SJCRH30 (cell line): ENCODE data around the gene TNFAIP3. TPM values are rescaled to one million over a fixed set of nuclear protein-coding genes. Genes with fewer than 3 reads are reported as not detected.
A peak's percentile ranks its signal among the peaks of the same experiment; 100 is the strongest.

ENCODE experiments used
- DNase-seq, 2 experiments: peaks; one replicate each; pipeline ENCODE4 v3.0.0-alpha.2; 2015 to 2020
- H3K27ac ChIP-seq: fragments of 250-450 bp; sonication (Bioruptor Pico); 2 replicates; pipeline ENCODE4 v1.5.1; 2020; ENCODE audit warnings: mild to moderate bottlenecking, moderate library complexity
- H3K27me3 ChIP-seq: fragments of 250-450 bp; sonication (Bioruptor Pico); 2 replicates; pipeline ENCODE4 v1.5.1; 2020; ENCODE audit warnings: mild to moderate bottlenecking, moderate library complexity
- H3K36me3 ChIP-seq: fragments of 250-450 bp; sonication (Bioruptor Pico); 2 replicates; pipeline ENCODE4 v1.5.1; 2020; ENCODE audit warnings: mild to moderate bottlenecking, moderate library complexity
- H3K4me1 ChIP-seq: fragments of 250-450 bp; sonication (Bioruptor Pico); 2 replicates; pipeline ENCODE4 v1.5.1; 2020; ENCODE audit warnings: mild to moderate bottlenecking, moderate library complexity
- H3K4me3 ChIP-seq: fragments of 250-450 bp; sonication (Bioruptor Pico); 2 replicates; pipeline ENCODE4 v1.5.1; 2020; ENCODE audit warnings: mild to moderate bottlenecking, moderate library complexity
- H3K9me3 ChIP-seq: fragments of 250-450 bp; sonication (Bioruptor Pico); replicated peaks from 2 replicates; pipeline ENCODE4 v1.5.1; 2020; ENCODE audit warnings: mild to moderate bottlenecking, moderate library complexity
- total RNA-seq: library from RNA; depleted of rRNA; stranded (reverse); fragments of >200 nt; shearing (Covaris generic); gene quantifications from 2 replicates; pipeline ENCODE4 v1.2.3, GENCODE V29; 2014

Gene TNFAIP3
- total RNA-seq, 1 experiment from 2014 or later, result 39.9 TPM

DNA sequence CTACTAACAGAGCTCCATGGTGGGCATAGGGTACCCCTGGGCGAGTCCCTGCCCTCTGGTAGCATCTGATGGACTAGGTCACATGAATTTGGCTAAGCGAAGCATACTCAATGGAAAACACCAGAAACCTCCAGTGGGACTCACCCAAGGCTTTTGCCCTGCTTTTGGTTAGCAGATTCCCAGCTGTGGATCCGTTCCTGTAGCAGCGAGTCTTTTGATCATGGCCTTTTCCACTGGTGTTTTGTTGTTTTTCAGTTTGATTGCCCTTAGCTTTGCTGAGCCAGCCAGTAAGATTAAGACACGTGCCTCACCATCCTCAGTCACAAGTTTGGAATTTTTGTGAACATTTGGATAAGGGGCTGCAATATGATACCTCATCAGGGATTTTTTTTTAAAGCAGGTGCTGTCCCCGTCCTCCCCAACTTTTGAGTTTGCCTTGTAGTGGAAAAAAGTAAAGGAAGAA lies 8.0 kb downstream of the TNFAIP3 start:
- peak in 1 of 2 experiments; percentile 32 for DNase-seq
- Histone ChIP-seq H3K27ac (no peak overlapping the region), H3K4me3 (no peak overlapping the region), H3K36me3 (peaks cover 91% of the 10 kb centered on the region), H3K27me3 (no peaks in the 10 kb centered on the region), H3K9me3 (no peaks in the 10 kb centered on the region), H3K4me1 (peaks cover 26% of the 10 kb centered on the region)

GRCh38 chr6:137875606-137876005 lies 8.5 kb downstream of the TNFAIP3 start:
- Histone ChIP-seq H3K9me3 (no peaks in the 10 kb centered on the region), H3K36me3 (peaks cover 96% of the 10 kb centered on the region), H3K27ac (no peak overlapping the region), H3K4me1 (peaks cover 26% of the 10 kb centered on the region), H3K27me3 (no peaks in the 10 kb centered on the region), H3K4me3 (no peak overlapping the region)
- no peak for DNase-seq

GRCh38 chr6:137876547-137876946 lies 9.5 kb downstream of the TNFAIP3 start:
- Histone ChIP-seq H3K27ac (no peak overlapping the region), H3K4me3 (no peak overlapping the region), H3K36me3 (peaks cover 100% of the 10 kb centered on the region), H3K4me1 (peaks cover 26% of the 10 kb centered on the region), H3K9me3 (no peaks in the 10 kb centered on the region), H3K27me3 (no peaks in the 10 kb centered on the region)
- no peak for DNase-seq

- no peaks in the 10 kb centered on the region for H3K9me3 ChIP-seq
- H3K4me3 ChIP-seq, result no peak overlapping the region
- peaks cover 100% of the 10 kb centered on the region for H3K36me3 ChIP-seq
- no peak for DNase-seq
- H3K27me3 ChIP-seq, result no peaks in the 10 kb centered on the region
- peaks cover 26% of the 10 kb centered on the region for H3K4me1 ChIP-seq
- no peak overlapping the region for H3K27ac ChIP-seq
Measured at GRCh38 chr6:137877113-137877512, 10.1 kb downstream of the TNFAIP3 start.

GRCh38 chr6:137877606-137878005 lies 10.5 kb downstream of the TNFAIP3 start:
- peaks cover 100% of the 10 kb centered on the region for H3K36me3 ChIP-seq
- DNase-seq, result no peak
- no peak overlapping the region for H3K27ac ChIP-seq
- H3K27me3 ChIP-seq, result no peaks in the 10 kb centered on the region
- no peak overlapping the region for H3K4me3 ChIP-seq
- H3K9me3 ChIP-seq, result no peaks in the 10 kb centered on the region
- peaks cover 25% of the 10 kb centered on the region for H3K4me1 ChIP-seq

GRCh38 chr6:137878029-137878428 lies 11.0 kb downstream of the TNFAIP3 start:
- Histone ChIP-seq H3K9me3 (no peaks in the 10 kb centered on the region), H3K4me3 (no peak overlapping the region), H3K27me3 (no peaks in the 10 kb centered on the region), H3K36me3 (peaks cover 100% of the 10 kb centered on the region), H3K27ac (no peak overlapping the region), H3K4me1 (peaks cover 22% of the 10 kb centered on the region)
- no peak for DNase-seq

GRCh38 chr6:137878486-137879285 lies 11.6 kb downstream of the TNFAIP3 start:
- Histone ChIP-seq H3K27me3 (no peaks in the 10 kb centered on the region), H3K36me3 (peaks cover 97% of the 10 kb centered on the region), H3K9me3 (no peaks in the 10 kb centered on the region), H3K4me3 (no peak overlapping the region), H3K27ac (no peak overlapping the region), H3K4me1 (peaks cover 15% of the 10 kb centered on the region)
- DNase-seq, result no peak

DNA sequence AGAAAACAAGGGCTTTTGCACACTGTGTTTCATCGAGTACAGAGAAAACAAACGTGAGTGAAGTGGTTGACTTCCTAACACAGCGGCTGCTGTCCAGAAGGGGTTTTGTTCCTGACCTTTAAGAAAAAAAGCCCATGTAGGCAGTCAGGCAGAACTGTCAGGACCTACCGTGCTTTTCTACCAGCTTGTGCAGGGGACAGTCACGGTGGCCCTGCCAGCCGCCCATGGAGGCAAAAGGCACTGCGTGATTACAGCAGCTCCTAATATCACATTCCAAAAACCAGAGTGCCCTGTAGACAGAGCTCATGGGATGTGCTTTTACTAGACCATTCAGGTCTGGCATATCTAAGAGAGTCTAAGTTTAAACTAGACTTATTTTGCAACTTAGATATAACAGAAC lies 12.2 kb downstream of the TNFAIP3 start:
- Histone ChIP-seq H3K9me3 (no peaks in the 10 kb centered on the region; the same call in 1 of the 2 replicates), H3K36me3 (peaks cover 93% of the 10 kb centered on the region), H3K4me3 (no peak overlapping the region)

GRCh38 chr6:137879885-137880745 lies 13.1 kb downstream of the TNFAIP3 start:
- Histone ChIP-seq H3K4me1 (peaks cover 5% of the 10 kb centered on the region), H3K9me3 (no peaks in the 10 kb centered on the region; the same call in 1 of the 2 replicates), H3K4me3 (no peak overlapping the region), H3K27me3 (no peaks in the 10 kb centered on the region), H3K27ac (no peak overlapping the region), H3K36me3 (peaks cover 91% of the 10 kb centered on the region)
- no peak for DNase-seq

More for the DNA sequence above, 12.2 kb downstream of the TNFAIP3 start:
- Histone ChIP-seq H3K27me3 (no peaks in the 10 kb centered on the region), H3K27ac (no peak overlapping the region), H3K4me1 (peaks cover 13% of the 10 kb centered on the region)
- no peak for DNase-seq

DNA sequence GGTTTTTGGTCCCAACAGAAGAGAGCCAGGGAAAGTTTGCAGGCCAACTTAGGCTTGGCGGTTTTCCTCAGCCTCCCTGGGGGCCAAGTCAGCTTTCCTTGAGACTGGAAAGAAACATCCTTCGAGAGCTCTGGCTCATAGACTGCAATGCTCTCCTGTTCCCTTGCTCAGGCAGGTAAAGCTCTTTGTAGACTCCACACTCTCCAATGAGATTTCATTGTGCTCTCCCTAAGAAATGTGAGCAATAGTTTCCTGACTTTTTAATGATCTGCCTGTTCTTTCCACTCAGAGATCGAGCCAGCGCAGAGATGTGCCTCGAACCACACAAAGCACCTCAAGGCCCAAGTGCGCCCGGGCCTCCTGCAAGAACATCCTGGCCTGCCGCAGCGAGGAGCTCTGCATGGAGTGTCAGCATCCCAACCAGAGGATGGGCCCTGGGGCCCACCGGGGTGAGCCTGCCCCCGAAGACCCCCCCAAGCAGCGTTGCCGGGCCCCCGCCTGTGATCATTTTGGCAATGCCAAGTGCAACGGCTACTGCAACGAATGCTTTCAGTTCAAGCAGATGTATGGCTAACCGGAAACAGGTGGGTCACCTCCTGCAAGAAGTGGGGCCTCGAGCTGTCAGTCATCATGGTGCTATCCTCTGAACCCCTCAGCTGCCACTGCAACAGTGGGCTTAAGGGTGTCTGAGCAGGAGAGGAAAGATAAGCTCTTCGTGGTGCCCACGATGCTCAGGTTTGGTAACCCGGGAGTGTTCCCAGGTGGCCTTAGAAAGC lies 13.9 kb downstream of the TNFAIP3 start:
- Histone ChIP-seq H3K36me3 (peaks cover 83% of the 10 kb centered on the region), H3K9me3 (no peaks in the 10 kb centered on the region; the same call in 1 of the 2 replicates), H3K4me1 (no peaks in the 10 kb centered on the region), H3K27ac (no peak overlapping the region), H3K27me3 (no peaks in the 10 kb centered on the region), H3K4me3 (no peak overlapping the region)
- DNase-seq, result no peak

DNA sequence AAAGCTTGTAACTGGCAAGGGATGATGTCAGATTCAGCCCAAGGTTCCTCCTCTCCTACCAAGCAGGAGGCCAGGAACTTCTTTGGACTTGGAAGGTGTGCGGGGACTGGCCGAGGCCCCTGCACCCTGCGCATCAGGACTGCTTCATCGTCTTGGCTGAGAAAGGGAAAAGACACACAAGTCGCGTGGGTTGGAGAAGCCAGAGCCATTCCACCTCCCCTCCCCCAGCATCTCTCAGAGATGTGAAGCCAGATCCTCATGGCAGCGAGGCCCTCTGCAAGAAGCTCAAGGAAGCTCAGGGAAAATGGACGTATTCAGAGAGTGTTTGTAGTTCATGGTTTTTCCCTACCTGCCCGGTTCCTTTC lies 14.4 kb downstream of the TNFAIP3 start:
- no peaks in the 10 kb centered on the region for H3K27me3 ChIP-seq
- H3K4me3 ChIP-seq, result no peak overlapping the region
- H3K4me1 ChIP-seq, result no peaks in the 10 kb centered on the region
- peaks cover 77% of the 10 kb centered on the region for H3K36me3 ChIP-seq
- no peaks in the 10 kb centered on the region; the same call in 1 of the 2 replicates for H3K9me3 ChIP-seq
- no peak for DNase-seq
- no peak overlapping the region for H3K27ac ChIP-seq

GRCh38 chr6:137882225-137882961 lies 15.3 kb downstream of the TNFAIP3 start:
- no peak for DNase-seq
- H3K27me3 ChIP-seq, result no peaks in the 10 kb centered on the region
- peaks cover 69% of the 10 kb centered on the region for H3K36me3 ChIP-seq
- no peaks in the 10 kb centered on the region for H3K4me1 ChIP-seq
- H3K9me3 ChIP-seq, result no peaks in the 10 kb centered on the region; the same call in 1 of the 2 replicates
- H3K27ac ChIP-seq, result no peak overlapping the region
- H3K4me3 ChIP-seq, result no peak overlapping the region

GRCh38 chr6:137883400-137884148 lies 16.5 kb downstream of the TNFAIP3 start:
- no peaks in the 10 kb centered on the region for H3K27me3 ChIP-seq
- no peaks in the 10 kb centered on the region; the same call in none of the 2 replicates for H3K9me3 ChIP-seq
- H3K27ac ChIP-seq, result no peak overlapping the region
- no peak for DNase-seq
- H3K4me3 ChIP-seq, result no peak overlapping the region
- H3K36me3 ChIP-seq, result peaks cover 57% of the 10 kb centered on the region
- no peaks in the 10 kb centered on the region for H3K4me1 ChIP-seq
